GM19099 (cell line): Measurements from ENCODE around the gene COA8.

Source experiments
- POLR2A ChIP-seq: IDR thresholded peaks from 3 replicates; pipeline ENCODE4 v1.6.1; 2011; ENCODE audit warnings: low read depth; ENCODE audit not compliant: insufficient read length; ENCODE audit errors: extremely low read depth

Gene COA8

DNA sequence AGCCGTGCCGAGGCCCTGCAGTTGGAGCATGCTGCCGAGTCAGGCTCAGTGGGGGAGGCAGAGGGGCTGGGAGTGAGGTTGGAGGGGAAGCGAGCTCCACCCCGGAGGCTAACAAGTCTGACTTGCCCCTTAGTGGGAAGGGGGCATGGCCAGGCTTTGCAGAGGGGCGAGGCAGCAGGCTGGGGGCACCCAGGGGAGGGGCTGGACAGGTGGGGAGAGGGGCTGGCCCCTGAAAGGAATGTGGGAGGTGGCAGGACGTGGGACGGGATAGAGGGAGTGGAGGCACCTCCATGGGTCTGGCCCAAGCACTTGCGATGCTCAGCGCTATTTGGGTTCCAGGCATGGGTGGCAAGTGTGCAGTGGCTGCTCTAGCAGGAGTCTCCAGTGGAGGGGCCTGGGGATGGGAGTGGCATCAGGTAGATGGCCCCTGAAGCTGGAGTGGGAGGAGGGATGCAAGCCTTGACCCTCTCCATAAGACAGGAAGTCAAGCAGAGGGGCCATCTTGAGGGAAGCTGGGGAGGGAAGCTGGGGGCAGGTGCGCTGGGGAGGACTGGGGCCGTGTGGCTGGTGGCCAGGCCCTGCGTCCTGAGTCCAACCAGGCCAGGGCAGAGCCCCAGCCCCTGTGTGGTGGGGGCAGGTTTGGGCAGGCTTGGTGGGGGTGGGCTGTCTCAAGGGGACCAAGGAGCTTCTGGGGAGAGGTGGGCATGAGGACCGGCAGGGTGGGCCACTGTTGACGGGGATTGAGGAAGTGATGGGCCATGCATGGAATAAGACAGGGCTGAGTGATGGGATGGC, 31.1 kb upstream of the COA8 start:
- TF ChIP-seq POLR2A: no peak

- no peak for TF ChIP-seq POLR2A
These were observed 30.3 kb upstream of the COA8 start for GRCh38 chr14:103532216-103533136.

GRCh38 chr14:103533137-103533998, 29.4 kb upstream of the COA8 start:
- TF ChIP-seq POLR2A: no peak

- no peak for TF ChIP-seq POLR2A
These were observed 28.7 kb upstream of the COA8 start for GRCh38 chr14:103533999-103534575.

DNA sequence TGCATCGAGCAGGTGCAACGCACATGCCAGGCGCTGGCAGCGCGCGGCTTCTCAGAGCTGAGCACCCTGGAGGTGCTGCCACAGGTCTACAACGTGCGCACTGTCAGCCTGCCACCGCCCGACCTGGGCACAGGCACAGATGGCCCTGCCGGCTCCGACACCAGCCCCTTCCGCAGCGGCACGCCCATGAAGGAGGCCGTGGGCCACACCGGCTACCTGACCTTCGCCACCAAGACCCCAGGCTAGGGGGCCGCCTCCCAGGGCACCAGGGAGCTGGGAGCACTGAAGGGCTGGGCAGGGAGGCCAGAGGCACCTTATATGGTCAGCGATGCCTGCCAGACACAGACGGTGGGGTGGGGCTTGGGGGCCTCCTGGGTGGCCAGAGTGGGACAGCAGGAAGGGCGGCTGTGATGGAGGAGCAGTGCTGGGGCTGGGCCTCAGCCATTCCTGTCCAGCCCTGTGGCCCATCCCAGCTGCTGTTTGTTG, 28.1 kb upstream of the COA8 start:
- no peak for TF ChIP-seq POLR2A

DNA sequence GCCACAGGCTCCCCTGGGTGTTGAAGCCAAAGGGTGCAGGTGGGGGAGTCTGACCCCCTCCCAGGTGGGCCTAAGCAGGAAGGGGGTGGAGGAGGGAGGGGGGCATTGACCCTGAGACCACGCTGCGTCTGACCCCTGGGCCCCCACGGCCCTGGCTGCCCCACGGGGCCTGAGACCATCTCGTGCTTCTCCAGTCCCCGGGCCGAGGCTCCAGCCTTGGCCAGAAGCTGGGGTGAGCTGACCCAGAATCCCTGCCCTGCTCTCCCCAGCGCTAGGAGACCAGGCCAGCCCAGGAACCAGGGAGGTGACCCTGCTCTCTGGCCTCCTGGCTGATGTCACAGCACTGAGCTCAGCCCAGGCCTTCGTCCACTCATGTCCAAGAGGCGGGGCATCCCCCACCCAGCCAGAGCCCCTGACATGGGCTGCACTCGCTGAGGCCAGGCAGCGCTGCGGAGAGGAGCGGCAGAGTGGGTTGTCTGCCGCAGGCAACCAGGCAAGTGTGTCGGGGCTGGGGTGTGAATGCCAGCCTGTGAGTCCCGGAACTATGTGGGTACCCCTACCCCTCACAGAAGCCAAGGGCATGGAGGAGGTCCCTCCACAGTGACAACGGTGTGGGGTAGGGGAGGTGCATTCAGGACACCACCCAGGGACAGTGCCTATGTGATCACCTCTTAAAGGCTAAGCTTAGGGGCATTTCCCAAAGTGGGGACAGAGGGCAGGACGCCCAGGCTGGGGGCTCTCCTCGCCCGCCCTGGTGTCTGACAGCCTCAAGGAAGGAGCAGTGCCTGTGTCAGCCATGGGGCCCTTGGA, 27.5 kb upstream of the COA8 start:
- TF ChIP-seq POLR2A: no peak

DNA sequence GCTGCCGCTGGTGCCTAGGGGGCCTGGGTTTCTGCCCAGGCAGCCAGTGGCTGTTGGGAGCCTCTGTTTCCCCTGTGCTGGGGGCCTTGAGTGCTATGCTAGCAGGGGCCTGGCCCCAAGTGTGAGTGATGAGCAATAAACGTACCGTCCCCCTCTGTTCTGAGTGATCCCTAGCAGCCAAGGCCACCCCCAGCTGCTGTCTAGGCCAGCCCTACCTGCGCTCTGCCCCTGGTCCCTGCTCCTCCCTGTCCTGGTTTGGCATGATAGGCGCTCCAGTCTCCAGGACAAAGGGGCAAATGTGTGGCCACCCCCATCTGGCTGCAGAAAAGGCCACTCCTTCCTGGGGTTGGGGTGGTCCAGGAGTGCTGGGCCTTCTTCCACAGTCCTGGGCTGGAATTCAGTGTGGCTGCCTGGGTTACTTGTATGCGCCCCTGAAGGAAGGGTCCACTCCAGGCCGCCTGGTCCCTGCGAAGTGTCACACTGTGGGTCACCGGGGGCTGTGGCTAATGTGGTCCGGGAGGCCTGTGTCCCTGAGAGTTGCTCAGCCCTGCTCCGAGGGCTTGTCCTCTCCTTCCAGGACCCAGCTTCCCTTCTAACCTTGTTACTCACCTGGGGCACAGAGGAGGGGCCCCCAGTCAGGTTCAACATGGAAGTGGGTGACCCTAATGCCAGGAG, 26.7 kb upstream of the COA8 start:
- no peak for TF ChIP-seq POLR2A

DNA sequence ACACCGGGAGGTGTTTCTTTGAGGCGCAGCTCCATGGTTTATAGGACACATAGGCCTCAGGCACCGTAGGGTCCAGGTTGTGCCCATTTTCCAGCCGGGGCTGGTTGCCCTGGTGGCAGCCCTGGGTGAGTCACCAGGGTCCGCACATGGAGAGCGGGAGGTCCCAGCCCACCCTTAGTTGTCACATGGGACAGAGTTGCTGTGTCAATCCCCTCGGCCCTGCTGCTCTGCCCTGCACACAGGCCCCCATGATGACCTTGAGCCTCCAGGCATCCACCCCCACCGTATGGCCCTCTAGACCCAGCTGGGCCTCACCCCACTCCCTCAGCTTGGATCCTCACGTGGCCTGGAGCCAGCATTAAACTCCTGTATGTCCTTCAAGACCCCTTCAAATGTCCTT, 26.1 kb upstream of the COA8 start:
- no peak for TF ChIP-seq POLR2A

GRCh38 chr14:103537175-103537990, 25.4 kb upstream of the COA8 start:
- no peak for TF ChIP-seq POLR2A

GRCh38 chr14:103538291-103539055, 24.3 kb upstream of the COA8 start:
- peak; percentile 9 for TF ChIP-seq POLR2A

DNA sequence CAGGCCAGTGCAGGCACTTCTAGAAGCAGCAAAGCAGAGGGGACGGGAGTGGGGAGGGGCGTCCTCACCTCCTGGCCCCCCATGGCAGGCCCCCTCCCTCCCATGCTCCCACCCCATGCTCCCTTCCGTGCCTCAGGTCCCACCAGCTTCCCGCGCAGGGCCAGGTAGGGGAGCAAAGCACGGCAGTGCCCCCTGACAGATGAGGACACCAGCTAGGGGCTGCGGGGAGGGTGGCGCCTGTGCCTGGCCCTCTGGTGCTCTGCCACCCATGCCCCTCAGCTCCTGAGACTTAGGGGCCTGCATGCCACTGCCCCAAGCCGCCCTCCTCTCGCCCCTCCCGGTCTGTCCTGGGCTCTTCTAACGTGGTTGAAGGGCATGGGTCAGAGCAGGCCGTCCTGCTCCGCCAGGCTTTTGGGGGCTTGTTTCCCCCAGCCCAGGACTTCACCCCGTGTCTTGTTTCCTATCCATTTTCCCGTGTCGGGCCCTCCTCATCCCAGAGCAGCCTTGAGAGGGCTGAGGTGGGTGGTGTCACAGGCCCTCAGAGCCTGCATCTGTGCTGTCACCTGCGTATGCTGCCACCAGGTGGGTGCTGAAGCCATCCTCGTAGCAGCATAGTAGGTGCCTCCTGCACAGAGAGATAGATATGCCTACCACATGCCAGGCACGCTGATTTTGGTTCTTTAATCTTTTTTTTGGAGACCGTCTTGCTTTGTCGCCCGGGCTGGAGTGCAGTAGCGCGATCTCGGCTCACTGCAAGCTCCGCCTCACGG, 23.5 kb upstream of the COA8 start:
- no peak for TF ChIP-seq POLR2A
